HepG2 (cell line): ENCODE measurements around the gene HTR1B. TPM values are rescaled to one million over a fixed set of nuclear protein-coding genes. Genes with fewer than 3 reads are reported as not detected.

ENCODE experiments used
- ATAC-seq: fragments of 200-7000 bp; cut with Tn5 transposase; 3 replicates; pipeline ENCODE4 v1.9.1; 2020; ENCODE audit warnings: mild to moderate bottlenecking, moderate library complexity
- BruUV-seq: library from RNA; stranded (reverse); fragments of 400-500 nt; replicated peaks from 2 replicates; lab custom pipeline; 2021; lab: Mats Ljungman, UMichigan
- CTCF ChIA-PET: fragments of 300-600 bp; formaldehyde crosslinking; extraction: SDS; loops from one replicate; lab custom pipeline; 2021; ENCODE audit warnings: low total read pairs, inconsistent platforms, low intra/inter-chr PET ratio; lab: Yijun Ruan, JAX
- POLR2A ChIA-PET: fragments of 350-600 bp; sonication (Branson Sonifier 250); formaldehyde crosslinking; loops from one replicate; lab custom pipeline; 2020; ENCODE audit warnings: antibody characterized with exemption, inconsistent platforms; lab: Yijun Ruan, JAX
- DNase-seq: peaks from one replicate; pipeline ENCODE4 v3.0.0-alpha.2; 2015; ENCODE audit warnings: low spot score
- FAIRE-seq: peaks from 3 replicates; lab custom pipeline; 2011; peaks lifted over from hg19 to GRCh38; lab: Jason Lieb, UNC
- H2AFZ ChIP-seq: one replicate; pipeline ENCODE4 v1.6.1; 2011; ENCODE audit warnings: low read length, inconsistent platforms
- H3K27ac ChIP-seq: fragments of 300-600 bp; 3 replicates; pipeline ENCODE4 v1.8.0; 2011; ENCODE audit warnings: mixed run types, mild to moderate bottlenecking, mixed read lengths, low read length, inconsistent platforms; ENCODE audit not compliant: insufficient read depth; ENCODE audit errors: extremely low read length
- H3K27me3 ChIP-seq, 2 experiments: fragments of 200-600 bp in 1 of 2; 2 replicates in 1 of 2; 3 replicates in 1 of 2; pipeline versions ENCODE4 v1.6.0 to v1.8.0; 2011; ENCODE audit warnings: low read length in 2 of 2, mild to moderate bottlenecking in 2 of 2, moderate library complexity in 2 of 2, inconsistent platforms in 1 of 2; ENCODE audit not compliant: insufficient read depth in 2 of 2, control insufficient read depth in 1 of 2
- H3K36me3 ChIP-seq, 2 experiments: fragments of 200-600 bp in 1 of 2; replicated peaks in 1 of 2; 2 replicates in 1 of 2; 3 replicates in 1 of 2; pipeline versions ENCODE4 v1.5.1 to v1.8.0; 2011; ENCODE audit warnings: low read length in 2 of 2, inconsistent platforms in 1 of 2; ENCODE audit not compliant: insufficient read depth in 2 of 2, control insufficient read depth in 1 of 2
- H3K4me1 ChIP-seq: 2 replicates; pipeline ENCODE4 v1.5.1; 2012; ENCODE audit warnings: low read length, inconsistent platforms; ENCODE audit not compliant: insufficient read depth
- H3K4me2 ChIP-seq: 2 replicates; pipeline ENCODE4 v1.6.0; 2011; ENCODE audit warnings: low read depth, low read length, inconsistent platforms
- H3K4me3 ChIP-seq, 3 experiments: fragments of 200-600 bp in 1 of 3; sonication (generic), shearing (Covaris generic) in 1 of 3; replicated peaks in 1 of 3; 2 replicates each; pipeline ENCODE4 v1.5.1; 2011 to 2016; ENCODE audit warnings: low read length in 3 of 3, inconsistent platforms in 2 of 3, low read depth in 2 of 3, mild to moderate bottlenecking in 2 of 3, control low read depth in 1 of 3, mixed read lengths in 1 of 3; ENCODE audit not compliant: insufficient read depth in 1 of 3
- H3K79me2 ChIP-seq: one replicate; pipeline ENCODE4 v1.6.1; 2011; ENCODE audit warnings: low read length, inconsistent platforms; ENCODE audit not compliant: insufficient read depth
- H3K9ac ChIP-seq: 2 replicates; pipeline ENCODE4 v1.6.0; 2011; ENCODE audit warnings: mild to moderate bottlenecking, low read depth, low read length, inconsistent platforms; ENCODE audit not compliant: insufficient read depth
- H3K9me3 ChIP-seq: 2 replicates; pipeline ENCODE4 v1.5.1; 2012; ENCODE audit warnings: mild to moderate bottlenecking, low read length
- H4K20me1 ChIP-seq: 2 replicates; pipeline ENCODE4 v1.6.0; 2011; ENCODE audit warnings: inconsistent platforms, mild to moderate bottlenecking, low read length, moderate library complexity; ENCODE audit not compliant: insufficient read depth
- BORCS8-MEF2B ChIP-seq: sonication (generic); formaldehyde crosslinking; IDR thresholded peaks from 2 replicates; pipeline ENCODE4 v1.8.0; 2022; ENCODE audit warnings: mild to moderate bottlenecking, missing genetic modification reagents
- ELF3 ChIP-seq: IDR thresholded peaks from 2 replicates; pipeline ENCODE4 v1.6.1; 2016; ENCODE audit warnings: missing genetic modification reagents, missing compliant biosample characterization
- FOXC1 ChIP-seq: sonication (generic); formaldehyde crosslinking; IDR thresholded peaks from 2 replicates; pipeline ENCODE4 v1.8.0; 2022; ENCODE audit warnings: mild to moderate bottlenecking, missing genetic modification reagents, borderline replicate concordance
- GPN1 ChIP-seq: sonication (generic); formaldehyde crosslinking; IDR thresholded peaks from 2 replicates; pipeline ENCODE4 v1.5.1; 2020; ENCODE audit warnings: missing genetic modification reagents, borderline replicate concordance
- HNRNPH1 ChIP-seq: fragments of 200-400 bp; formaldehyde crosslinking; optimal IDR thresholded peaks from 2 replicates; pipeline ENCODE3; 2017; ENCODE audit warnings: mild to moderate bottlenecking, low read depth, low read length
- NFE2L1 ChIP-seq: sonication (generic); formaldehyde crosslinking; IDR thresholded peaks from 2 replicates; pipeline ENCODE4 v1.4.0; 2020; ENCODE audit warnings: missing genetic modification reagents, mild to moderate bottlenecking, borderline replicate concordance
- RAD21 ChIP-seq: fragments of 450-650 bp; formaldehyde crosslinking; IDR thresholded peaks from 2 replicates; pipeline ENCODE4 v1.5.0; 2020; ENCODE audit warnings: mild to moderate bottlenecking
- SP4 ChIP-seq: sonication (generic); formaldehyde crosslinking; IDR thresholded peaks from 2 replicates; pipeline ENCODE4 v1.8.1; 2023; ENCODE audit warnings: mild to moderate bottlenecking, missing genetic modification reagents
- TBP ChIP-seq: sonication (generic); formaldehyde crosslinking; IDR thresholded peaks from 2 replicates; pipeline ENCODE4 v1.5.0; 2020; ENCODE audit warnings: missing genetic modification reagents
- ZFP90 ChIP-seq: sonication (generic); formaldehyde crosslinking; IDR thresholded peaks from 2 replicates; pipeline ENCODE4 v1.8.0; 2022; ENCODE audit warnings: missing genetic modification reagents, mild to moderate bottlenecking, inconsistent platforms, borderline replicate concordance
- ZNF326 ChIP-seq: sonication (generic); formaldehyde crosslinking; IDR thresholded peaks from 2 replicates; pipeline ENCODE4 v1.4.0; 2020; ENCODE audit warnings: missing genetic modification reagents, borderline replicate concordance
- ZNF354B ChIP-seq: sonication (generic); formaldehyde crosslinking; IDR thresholded peaks from 2 replicates; pipeline ENCODE4 v1.8.0; 2022; ENCODE audit warnings: mild to moderate bottlenecking, missing genetic modification reagents
- ZNF430 ChIP-seq: sonication (generic); formaldehyde crosslinking; IDR thresholded peaks from 2 replicates; pipeline ENCODE4 v1.9.0; 2021; ENCODE audit warnings: mild to moderate bottlenecking, missing genetic modification reagents
- ZNF790 ChIP-seq: sonication (generic); formaldehyde crosslinking; IDR thresholded peaks from 2 replicates; pipeline ENCODE4 v1.8.0; 2022; ENCODE audit warnings: missing genetic modification reagents, mild to moderate bottlenecking, borderline replicate concordance
- WGBS: methylation state at CpG from one replicate; pipeline ENCODE4 v1.1.6; 2017; ENCODE audit warnings: low lambda C conversion rate; 5-methylcytosine and 5-hydroxymethylcytosine counted together
- in situ Hi-C: cut with HindIII; loops from 2 replicates; pipeline ENCODE4 v1.10.0; 2017; ENCODE audit warnings: low pct_unique_long_range_greater_than_20kb; ENCODE audit not compliant: extremely low pct_ligation_motif_present
- intact Hi-C: fragments of 100-400 bp; cut with micrococcal nuclease; formaldehyde crosslinking; loops from one replicate; pipeline ENCODE4 v1.10.0; 2022; ENCODE audit not compliant: unreplicated experiment
- polyA plus RNA-seq, 8 experiments: library from polyadenylated mRNA; depleted of rRNA in 3 of 8; stranded (reverse) in 7 of 8; unstranded in 1 of 8; fragments of >200 nt; fragmentation: Illumina TruSeq in 4 of 8; extraction: Trizol in 4 of 8; gene quantifications; 2 replicates each; pipeline versions ENCODE4 v1.2.1 to v1.2.3, GENCODE V29; 2011 to 2016; ENCODE audit warnings: low read depth in 4 of 8, missing spikeins in 1 of 8, mixed read lengths in 1 of 8; ENCODE audit not compliant: insufficient read depth in 1 of 8
- total RNA-seq, 5 experiments: library from RNA; depleted of rRNA; stranded (reverse); fragments of >200 nt; fragmentation: Illumina TruSeq; extraction: Trizol; gene quantifications; 2 replicates each; pipeline ENCODE4 v1.2.3, GENCODE V29; 2016; ENCODE audit warnings: low read depth in 1 of 5
- TF ChIP-seq, protein P1 (sequence below): sonication (generic); formaldehyde crosslinking; IDR thresholded peaks from 2 replicates; pipeline ENCODE4 v1.4.0; 2020; ENCODE audit warnings: missing genetic modification reagents; ENCODE audit errors: not compliant biosample characterization
- TF ChIP-seq, protein P2 (sequence below): sonication (generic); formaldehyde crosslinking; IDR thresholded peaks from 2 replicates; pipeline ENCODE4 v1.4.0; 2020; ENCODE audit warnings: mild to moderate bottlenecking, missing genetic modification reagents

Gene HTR1B
- total and polyA plus RNA-seq, 2 of the 13 experiments (the other 11 are each of a cell fraction or from before 2014, with no cell fraction given), result not detected

GRCh38 chr6:77487808-77488425 lies 24.6 kb upstream of the HTR1B start (continued):
- TF ChIP-seq ZNF326 (CRISPR knock-in tag) (no peak), NFE2L1 (CRISPR knock-in tag) (no peak), TBP (CRISPR knock-in tag) (no peak), ZNF790 (CRISPR knock-in tag) (no peak)
- TF ChIP-seq, all 625 proteins: peak for 0

GRCh38 chr6:77482981-77483380 lies 19.7 kb upstream of the HTR1B start:
- no peaks in the 10 kb centered on the region for H3K27me3 ChIP-seq
- in situ Hi-C loops (no loop called here), intact Hi-C loops (no loop called here)
- H3K79me2 ChIP-seq, result no peaks in the 10 kb centered on the region
- no peak overlapping the region for H3K27ac ChIP-seq
- no peaks in the 10 kb centered on the region for H3K9me3 ChIP-seq
- ATAC-seq, result no peak
- no peak for DNase-seq
- POLR2A ChIA-PET, result no interaction called here
- CTCF ChIA-PET, result no interaction called here
- H2AFZ ChIP-seq, result no peak overlapping the region
- WGBS, result 0% methylated on average over 1 of the region's 1 CpG
- H3K36me3 ChIP-seq, result no peaks in the 10 kb centered on the region
- no TSS peak for BruUV-seq
- H3K4me1 ChIP-seq, result no peaks in the 10 kb centered on the region
- no peak overlapping the region for H3K9ac ChIP-seq
- H4K20me1 ChIP-seq, result no peaks in the 10 kb centered on the region
- FAIRE-seq, result no peak
- no peak overlapping the region for H3K4me3 ChIP-seq
- no peak overlapping the region for H3K4me2 ChIP-seq
- TF ChIP-seq ELF3 (CRISPR knock-in tag) (no peak), FOXC1 (CRISPR knock-in tag) (no peak), SP4 (CRISPR knock-in tag) (no peak), ZFP90 (no peak), RAD21 (CRISPR knock-in tag) (no peak), ZNF430 (no peak), HNRNPH1 (no peak), BORCS8-MEF2B (CRISPR knock-in tag) (no peak), GPN1 (CRISPR knock-in tag) (no peak), ZNF354B (CRISPR knock-in tag) (no peak)
- TF ChIP-seq, protein P1, sequence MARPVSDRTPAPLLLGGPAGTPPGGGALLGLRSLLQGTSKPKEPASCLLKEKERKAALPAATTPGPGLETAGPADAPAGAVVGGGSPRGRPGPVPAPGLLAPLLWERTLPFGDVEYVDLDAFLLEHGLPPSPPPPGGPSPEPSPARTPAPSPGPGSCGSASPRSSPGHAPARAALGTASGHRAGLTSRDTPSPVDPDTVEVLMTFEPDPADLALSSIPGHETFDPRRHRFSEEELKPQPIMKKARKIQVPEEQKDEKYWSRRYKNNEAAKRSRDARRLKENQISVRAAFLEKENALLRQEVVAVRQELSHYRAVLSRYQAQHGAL, result no peak
- TF ChIP-seq, protein P2, sequence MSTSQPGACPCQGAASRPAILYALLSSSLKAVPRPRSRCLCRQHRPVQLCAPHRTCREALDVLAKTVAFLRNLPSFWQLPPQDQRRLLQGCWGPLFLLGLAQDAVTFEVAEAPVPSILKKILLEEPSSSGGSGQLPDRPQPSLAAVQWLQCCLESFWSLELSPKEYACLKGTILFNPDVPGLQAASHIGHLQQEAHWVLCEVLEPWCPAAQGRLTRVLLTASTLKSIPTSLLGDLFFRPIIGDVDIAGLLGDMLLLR (CRISPR knock-in tag), result no peak
